HUES6 (cell line): ENCODE measurements around the gene CENPF.

ENCODE experiments used
- H3K27ac ChIP-seq: 2 replicates; pipeline ENCODE4 v1.7.0; 2013; ENCODE audit warnings: low read depth, mild to moderate bottlenecking, low read length, inconsistent platforms
- H3K27me3 ChIP-seq: 2 replicates; pipeline ENCODE4 v1.6.1; 2013; ENCODE audit warnings: low read length; ENCODE audit not compliant: control insufficient read depth, insufficient read depth
- H3K36me3 ChIP-seq: 2 replicates; pipeline ENCODE4 v1.6.1; 2013; ENCODE audit warnings: low read length; ENCODE audit not compliant: control insufficient read depth, insufficient read depth
- H3K4me1 ChIP-seq: 2 replicates; pipeline ENCODE4 v1.6.1; 2013; ENCODE audit warnings: low read length; ENCODE audit not compliant: control insufficient read depth, insufficient read depth
- H3K4me3 ChIP-seq: 2 replicates; pipeline ENCODE4 v1.5.1; 2013; ENCODE audit warnings: low read depth, low read length
- H3K9ac ChIP-seq: one replicate; pipeline ENCODE4 v1.6.1; 2013; ENCODE audit warnings: mild to moderate bottlenecking, low read length
- H3K9me3 ChIP-seq: 2 replicates; pipeline ENCODE4 v1.6.1; 2013; ENCODE audit warnings: low read depth, low read length; ENCODE audit not compliant: control insufficient read depth, insufficient read depth

Gene CENPF

DNA sequence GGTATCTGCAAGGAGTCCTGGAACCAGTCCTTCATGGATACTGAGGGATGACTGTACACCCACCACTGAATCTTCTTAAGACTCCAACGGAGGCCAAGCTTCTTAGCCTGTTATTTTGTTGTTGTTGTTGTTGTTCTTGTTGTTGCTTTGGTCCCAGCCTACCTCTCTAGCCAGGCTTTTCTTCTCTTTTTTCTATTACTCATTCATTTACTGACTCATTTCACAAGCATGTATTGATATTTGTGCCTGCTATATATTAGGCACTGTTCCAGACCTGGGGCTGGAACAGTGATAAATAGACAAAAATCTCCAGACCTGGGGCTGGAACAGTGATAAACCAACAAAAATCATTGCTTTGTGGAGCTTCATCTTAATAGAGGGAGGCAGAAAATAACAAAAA lies 20.4 kb downstream of the CENPF start:
- no peaks in the 10 kb centered on the region for H3K27me3 ChIP-seq
- no peak overlapping the region for H3K27ac ChIP-seq
- H3K9me3 ChIP-seq, result no peaks in the 10 kb centered on the region
- peaks cover 90% of the 10 kb centered on the region for H3K36me3 ChIP-seq
- no peaks in the 10 kb centered on the region for H3K4me1 ChIP-seq
- H3K4me3 ChIP-seq, result no peak overlapping the region
- H3K9ac ChIP-seq, result no peak overlapping the region

DNA sequence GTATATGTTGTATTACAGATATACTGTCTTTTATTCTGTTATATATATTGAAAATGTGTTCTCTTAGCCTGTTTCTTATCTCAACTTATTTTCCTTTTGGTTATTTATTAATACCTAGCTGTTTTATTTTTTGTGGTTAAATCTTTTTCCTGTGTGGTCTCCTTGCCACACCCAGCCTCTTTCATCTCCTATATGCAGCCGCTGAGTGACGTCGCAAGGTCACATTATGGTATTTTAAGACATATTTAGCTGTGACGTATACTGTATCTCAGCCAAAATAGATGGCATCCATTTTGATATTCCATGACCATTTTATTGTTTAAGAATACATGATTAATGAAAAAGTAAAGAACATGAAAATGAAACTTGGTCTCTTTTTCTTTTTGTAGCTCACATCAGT lies 29.1 kb downstream of the CENPF start:
- no peak overlapping the region for H3K9ac ChIP-seq
- no peaks in the 10 kb centered on the region for H3K27me3 ChIP-seq
- no peak overlapping the region for H3K4me3 ChIP-seq
- H3K36me3 ChIP-seq, result peaks cover 93% of the 10 kb centered on the region
- no peaks in the 10 kb centered on the region for H3K9me3 ChIP-seq
- no peaks in the 10 kb centered on the region for H3K4me1 ChIP-seq
- no peak overlapping the region for H3K27ac ChIP-seq

DNA sequence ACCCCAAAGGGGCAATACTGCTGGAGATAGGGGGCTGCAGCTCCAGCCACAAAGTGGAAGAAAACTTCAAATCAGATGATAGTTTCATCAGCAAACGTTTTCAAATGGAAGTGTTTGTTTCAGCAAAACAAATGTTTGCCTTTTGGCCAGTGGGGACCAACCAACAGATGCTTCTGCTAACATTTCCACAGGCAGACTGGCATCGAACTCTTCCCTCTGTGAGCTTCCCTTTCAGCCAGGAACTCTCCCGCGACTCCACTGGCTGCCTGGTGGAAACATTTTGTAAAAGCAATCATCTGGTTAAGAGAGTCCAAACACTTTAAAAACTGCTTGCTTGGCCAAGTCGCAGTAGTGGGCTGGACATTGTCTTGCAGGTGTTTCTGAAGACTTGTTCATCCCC lies 30.7 kb downstream of the CENPF start:
- Histone ChIP-seq H3K9me3 (no peaks in the 10 kb centered on the region), H3K36me3 (peaks cover 99% of the 10 kb centered on the region), H3K4me1 (no peaks in the 10 kb centered on the region), H3K27me3 (no peaks in the 10 kb centered on the region), H3K27ac (no peak overlapping the region), H3K4me3 (no peak overlapping the region), H3K9ac (no peak overlapping the region)

DNA sequence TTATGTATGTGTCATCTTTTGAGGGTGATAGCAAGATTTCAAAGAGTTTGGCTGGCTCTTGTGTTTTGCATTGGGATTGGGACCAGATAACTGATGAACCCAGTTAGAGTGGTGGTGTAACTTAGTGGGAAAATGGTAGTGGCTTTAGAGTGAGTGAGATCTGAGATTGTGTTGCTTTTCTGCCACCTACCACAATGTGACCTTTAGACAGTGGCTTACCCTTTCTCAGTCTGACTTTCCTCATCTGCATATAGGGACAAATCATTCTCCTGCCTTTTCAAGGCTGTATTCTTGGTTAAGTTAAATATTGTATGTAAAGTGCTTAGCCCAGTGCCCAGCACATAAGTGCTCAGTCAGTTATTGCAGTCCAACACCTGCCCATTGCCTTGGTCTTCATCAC lies 31.3 kb downstream of the CENPF start:
- Histone ChIP-seq H3K4me1 (no peaks in the 10 kb centered on the region), H3K9me3 (no peaks in the 10 kb centered on the region), H3K27me3 (no peaks in the 10 kb centered on the region), H3K4me3 (no peak overlapping the region), H3K36me3 (peaks cover 99% of the 10 kb centered on the region), H3K9ac (no peak overlapping the region), H3K27ac (no peak overlapping the region)

DNA sequence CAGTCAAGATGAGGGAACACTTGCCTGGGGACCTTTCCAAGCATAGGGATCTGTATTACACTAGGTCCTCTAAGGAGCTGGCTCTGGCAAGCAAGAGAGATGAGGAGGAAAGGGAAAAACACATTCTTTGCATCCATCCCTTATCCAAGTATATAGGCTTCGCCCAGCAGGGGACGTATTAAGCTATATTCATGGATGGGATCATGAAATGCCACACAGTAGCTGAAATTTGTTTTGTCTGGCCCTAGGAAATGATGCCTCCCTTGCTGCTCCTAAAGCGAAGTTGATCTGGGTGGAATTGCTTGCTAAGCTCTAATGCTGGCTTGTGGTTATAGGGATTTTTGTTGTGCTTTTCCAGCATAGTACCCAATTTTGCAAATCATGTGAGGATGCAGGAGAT lies 32.1 kb downstream of the CENPF start:
- no peak overlapping the region for H3K4me3 ChIP-seq
- peaks cover 100% of the 10 kb centered on the region for H3K36me3 ChIP-seq
- H3K9ac ChIP-seq, result no peak overlapping the region
- no peak overlapping the region for H3K27ac ChIP-seq
- H3K9me3 ChIP-seq, result no peaks in the 10 kb centered on the region
- H3K27me3 ChIP-seq, result no peaks in the 10 kb centered on the region
- H3K4me1 ChIP-seq, result no peaks in the 10 kb centered on the region

DNA sequence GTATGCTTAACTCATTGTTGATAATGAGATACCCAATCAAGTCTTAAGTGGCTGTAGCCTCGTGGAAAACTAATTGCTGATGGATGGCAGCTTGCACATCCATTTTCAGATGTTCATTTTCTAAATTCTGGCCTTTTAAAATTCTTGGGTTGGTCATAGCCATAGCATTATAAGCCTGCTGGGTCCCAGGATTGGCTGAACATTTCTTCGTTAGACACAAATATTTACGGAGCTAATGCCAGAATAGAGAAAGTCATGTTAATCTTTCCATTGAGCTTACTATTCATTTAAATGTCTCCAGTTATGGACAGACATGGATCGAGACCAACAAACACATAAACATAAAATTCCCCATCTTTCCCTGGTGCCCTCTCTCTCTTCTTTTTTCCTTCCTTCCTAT lies 32.5 kb downstream of the CENPF start:
- Histone ChIP-seq H3K9me3 (no peaks in the 10 kb centered on the region), H3K27ac (no peak overlapping the region), H3K36me3 (peaks cover 100% of the 10 kb centered on the region), H3K9ac (no peak overlapping the region), H3K27me3 (no peaks in the 10 kb centered on the region), H3K4me1 (no peaks in the 10 kb centered on the region), H3K4me3 (no peak overlapping the region)

DNA sequence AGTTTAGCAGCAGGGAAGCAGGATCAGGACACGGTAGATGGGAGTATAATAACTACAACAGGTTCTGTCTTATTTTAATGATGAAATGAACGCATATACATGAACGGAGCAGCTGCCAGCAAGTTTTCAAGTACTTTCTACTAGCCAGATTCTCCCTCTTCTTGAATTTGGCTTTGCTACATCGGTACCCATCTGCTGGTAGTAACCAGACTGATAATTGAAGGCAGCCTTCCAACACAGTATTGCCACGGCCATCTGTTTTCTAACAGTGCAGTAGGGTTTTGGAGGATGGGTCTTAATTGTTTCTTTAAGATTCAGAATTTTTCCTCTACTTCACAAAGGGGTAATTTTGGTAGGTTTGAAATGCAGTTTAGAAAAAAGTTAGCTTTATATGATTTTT lies 33.4 kb downstream of the CENPF start:
- H3K27me3 ChIP-seq, result no peaks in the 10 kb centered on the region
- H3K36me3 ChIP-seq, result peaks cover 100% of the 10 kb centered on the region
- H3K27ac ChIP-seq, result no peak overlapping the region
- no peaks in the 10 kb centered on the region for H3K9me3 ChIP-seq
- no peak overlapping the region for H3K4me3 ChIP-seq
- H3K9ac ChIP-seq, result no peak overlapping the region
- H3K4me1 ChIP-seq, result no peaks in the 10 kb centered on the region

DNA sequence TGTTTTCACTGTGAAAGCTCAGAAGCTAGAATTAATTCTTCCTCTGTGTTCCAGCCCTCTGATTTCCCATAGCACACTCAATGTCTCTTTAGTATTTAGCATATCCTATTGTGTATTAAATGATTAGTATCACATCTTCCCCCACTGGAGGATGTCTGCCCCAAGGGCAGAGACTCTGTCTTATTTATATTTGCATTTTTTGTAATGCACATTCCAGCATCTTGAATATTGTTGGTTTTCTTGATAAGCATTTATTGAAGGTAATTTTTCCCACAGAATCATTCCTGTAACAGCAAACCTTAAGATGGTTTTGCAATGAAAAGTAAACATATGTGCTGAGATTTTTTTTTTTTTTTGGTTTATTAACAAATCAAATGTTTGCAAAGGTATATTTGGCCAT lies 34.1 kb downstream of the CENPF start:
- no peak overlapping the region for H3K27ac ChIP-seq
- H3K4me1 ChIP-seq, result no peaks in the 10 kb centered on the region
- peaks cover 100% of the 10 kb centered on the region for H3K36me3 ChIP-seq
- H3K27me3 ChIP-seq, result no peaks in the 10 kb centered on the region
- no peak overlapping the region for H3K4me3 ChIP-seq
- H3K9me3 ChIP-seq, result no peaks in the 10 kb centered on the region
- no peak overlapping the region for H3K9ac ChIP-seq

DNA sequence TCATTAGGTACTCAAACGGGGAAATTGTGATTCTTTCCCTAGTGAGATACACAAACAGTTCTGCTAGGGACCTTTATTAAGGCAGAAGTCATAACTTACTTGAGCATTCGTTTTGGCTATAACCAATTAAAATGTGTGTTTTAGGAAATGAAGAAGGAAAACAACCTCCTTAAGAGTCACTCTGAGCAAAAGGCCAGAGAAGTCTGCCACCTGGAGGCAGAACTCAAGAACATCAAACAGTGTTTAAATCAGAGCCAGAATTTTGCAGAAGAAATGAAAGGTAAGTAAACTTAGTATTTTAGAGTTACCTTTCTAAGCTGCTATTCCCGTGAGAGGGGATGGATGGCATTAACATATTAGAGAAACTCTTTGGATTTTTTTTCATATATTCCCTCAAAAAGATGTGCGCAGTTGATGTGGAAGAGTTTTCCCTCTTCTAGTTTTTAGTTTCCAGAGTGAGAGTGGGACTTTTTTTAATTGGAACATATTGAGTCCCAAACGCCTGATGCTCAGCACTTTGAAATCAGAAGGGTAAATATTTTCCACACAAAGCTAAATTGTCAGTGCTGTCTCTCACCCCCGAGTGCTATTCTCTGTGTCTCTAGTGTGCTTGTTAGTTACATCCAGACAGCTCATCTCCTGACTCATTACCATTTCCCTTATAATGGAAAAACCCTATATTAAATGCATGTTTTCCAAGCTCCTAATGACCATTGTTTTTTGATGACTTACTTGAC lies 34.9 kb downstream of the CENPF start:
- Histone ChIP-seq H3K9ac (no peak overlapping the region), H3K27ac (no peak overlapping the region), H3K9me3 (no peaks in the 10 kb centered on the region)

DNA sequence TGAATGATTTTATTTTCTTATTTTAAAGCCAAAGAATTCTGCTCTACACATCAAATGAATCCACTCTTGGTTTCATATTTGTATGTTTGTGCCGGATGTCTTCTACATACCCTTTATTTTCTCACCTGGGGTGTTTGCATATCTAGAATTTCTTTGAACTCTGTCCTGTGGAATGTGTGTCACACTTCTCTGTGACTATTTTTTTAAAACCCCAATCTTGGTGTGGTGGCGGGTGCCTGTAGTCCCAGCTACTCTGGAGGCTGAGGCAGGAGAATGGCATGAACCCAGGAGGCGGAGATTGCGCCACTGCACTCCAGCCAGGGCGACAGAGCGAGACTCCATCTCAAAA lies 35.4 kb downstream of the CENPF start:
- Histone ChIP-seq H3K4me3 (no peak overlapping the region), H3K36me3 (peaks cover 100% of the 10 kb centered on the region), H3K27ac (no peak overlapping the region), H3K9me3 (no peaks in the 10 kb centered on the region), H3K4me1 (no peaks in the 10 kb centered on the region), H3K9ac (no peak overlapping the region), H3K27me3 (no peaks in the 10 kb centered on the region)

More for the DNA sequence above, 34.9 kb downstream of the CENPF start:
- Histone ChIP-seq H3K4me3 (no peak overlapping the region), H3K4me1 (no peaks in the 10 kb centered on the region), H3K36me3 (peaks cover 100% of the 10 kb centered on the region), H3K27me3 (no peaks in the 10 kb centered on the region)

DNA sequence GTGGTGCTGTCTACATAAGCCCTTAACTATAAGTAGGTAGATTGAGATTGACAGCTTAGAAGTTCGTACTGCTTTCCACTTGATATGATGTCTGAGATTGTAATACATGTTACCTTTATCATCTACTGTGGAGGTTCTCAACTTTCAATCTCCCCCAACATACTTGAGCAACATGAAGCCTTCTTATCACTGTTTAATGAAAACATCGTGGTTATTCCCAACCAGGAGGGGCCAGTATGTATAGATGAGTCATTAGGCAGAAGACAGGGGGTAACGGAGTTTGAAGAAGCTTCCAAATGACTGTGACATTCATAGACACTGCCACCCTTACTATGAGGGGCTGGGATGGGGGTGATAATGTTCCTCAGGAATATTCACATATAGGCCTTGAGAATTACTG lies 36.0 kb downstream of the CENPF start:
- H3K4me3 ChIP-seq, result no peak overlapping the region
- H3K27ac ChIP-seq, result no peak overlapping the region
- no peak overlapping the region for H3K9ac ChIP-seq
- H3K36me3 ChIP-seq, result peaks cover 100% of the 10 kb centered on the region
- no peaks in the 10 kb centered on the region for H3K4me1 ChIP-seq
- no peaks in the 10 kb centered on the region for H3K27me3 ChIP-seq
- H3K9me3 ChIP-seq, result no peaks in the 10 kb centered on the region
